Activated gamma-delta T cell treated with Interleukin-2 at 50 U/mL for 16 hours (primary cell): ENCODE data around the gene SELENBP1.
A peak's percentile ranks its signal among the peaks of the same experiment; 100 is the strongest.
"Not testable (repeated sequence)": the region's sequence is repeated elsewhere in the genome, so short reads cannot be mapped to it uniquely, and the experiment has no call there.

ENCODE experiments used
- DNase-seq: peaks from one replicate; pipeline ENCODE4 v3.0.0-alpha.2; 2020

The SELENBP1 gene

DNA sequence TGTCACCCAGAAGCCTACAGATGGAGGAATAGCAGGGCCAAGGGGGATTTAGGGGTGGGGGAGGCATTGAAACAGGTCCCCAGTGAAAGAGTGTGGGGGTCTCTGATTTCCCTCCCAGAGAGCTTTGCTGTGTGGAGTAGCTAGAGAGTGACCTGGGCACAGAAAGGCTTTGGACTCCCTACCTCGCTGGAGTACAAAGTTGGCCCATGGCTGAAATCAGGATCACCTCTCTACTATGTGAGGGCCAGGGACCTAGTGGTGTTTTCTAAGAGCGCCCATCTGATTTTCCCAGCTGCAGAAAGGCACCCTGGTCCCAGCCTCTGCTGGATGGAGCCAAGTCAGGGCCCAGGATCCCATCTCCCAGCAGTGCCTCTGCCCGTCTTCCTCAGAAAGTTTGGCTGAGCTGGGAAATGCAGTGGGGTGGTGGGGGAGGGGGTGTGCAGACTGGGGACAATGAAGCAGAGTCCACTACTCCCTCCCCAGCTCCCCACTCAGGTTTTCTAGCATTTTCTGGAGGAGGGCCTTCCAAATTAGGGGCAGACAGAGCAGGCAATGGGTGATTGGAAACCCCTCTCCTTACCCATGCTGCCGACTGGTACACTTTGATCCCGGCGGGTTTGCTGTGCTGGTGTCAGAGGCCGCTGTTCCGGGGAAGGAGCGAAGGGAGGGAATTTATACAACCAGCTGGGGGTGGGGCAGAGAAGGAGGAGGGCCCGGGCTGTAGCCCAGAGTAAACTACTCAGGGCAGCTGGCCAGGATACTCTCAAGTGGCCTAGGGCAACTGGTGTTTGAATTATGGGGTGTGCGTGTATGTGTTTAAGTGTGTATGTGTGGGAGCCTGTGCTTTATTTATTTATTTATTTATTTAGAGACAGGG, at the start of gene SELENBP1:
TSS of gene SELENBP1 (minus strand) at position 648 of the 877 bp plus-strand sequence. CDS start at position 584, 64 bp downstream.
- DNase-seq = no peak

DNA sequence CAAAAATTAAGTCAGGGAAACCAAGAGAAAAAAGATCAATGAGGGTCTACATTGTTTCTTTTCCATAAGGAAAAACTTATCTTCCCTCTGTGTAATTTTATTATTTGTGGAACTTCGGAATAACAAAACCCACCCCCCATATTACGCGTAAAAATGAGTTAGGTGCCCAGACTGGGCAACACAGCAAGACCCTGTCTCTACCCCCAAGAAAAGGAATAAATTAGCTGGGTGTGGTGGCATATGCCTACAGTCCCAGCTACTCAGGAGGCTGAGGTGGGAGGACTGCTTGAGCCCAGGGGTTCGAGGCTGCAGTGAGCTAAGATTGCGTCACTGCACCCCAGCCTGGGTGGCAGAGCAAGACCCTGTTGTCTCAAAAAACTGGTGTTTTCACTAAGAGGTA, 47.3 kb upstream of the SELENBP1 start:
- no peak for DNase-seq

DNA sequence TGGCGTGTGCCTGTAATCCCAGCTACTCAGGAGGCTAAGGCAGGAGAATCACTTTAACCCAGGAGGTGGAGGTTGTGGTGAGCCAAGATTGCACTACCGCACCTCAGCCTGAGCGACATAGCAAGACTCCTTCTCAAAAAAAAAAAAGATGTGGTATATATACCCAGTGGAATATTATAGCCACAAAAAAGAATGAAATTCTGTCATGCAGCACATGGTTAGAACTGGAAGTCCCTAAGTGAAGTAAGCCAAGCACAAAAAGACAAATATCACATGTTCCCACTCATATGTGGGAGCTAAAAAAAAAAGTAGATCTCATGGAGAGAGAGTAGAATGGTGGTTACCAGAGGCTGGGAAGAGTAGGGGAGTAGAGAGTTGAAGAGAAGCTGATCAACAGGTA, 45.6 kb upstream of the SELENBP1 start:
- DNase-seq = no peak

DNA sequence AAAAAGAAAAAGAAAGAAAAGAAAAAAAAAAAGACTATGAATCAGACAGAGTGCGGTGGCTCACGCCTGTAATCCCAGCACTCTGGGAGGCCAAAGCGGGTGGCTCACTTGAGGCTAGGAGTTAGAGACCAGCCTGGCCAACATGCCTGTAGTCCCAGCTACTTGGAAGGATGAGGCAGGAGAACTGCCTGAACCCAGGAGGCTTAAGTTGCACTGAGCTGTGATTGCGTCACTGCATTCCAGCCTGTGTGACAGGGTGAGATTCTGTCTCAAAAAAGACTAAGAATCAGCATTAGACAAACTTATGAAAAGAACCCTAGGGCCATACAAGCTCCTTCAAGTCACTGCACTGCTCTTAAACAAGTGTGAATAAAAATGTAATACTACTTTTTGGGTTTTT, 43.7 kb upstream of the SELENBP1 start:
- DNase-seq = no peak

DNA sequence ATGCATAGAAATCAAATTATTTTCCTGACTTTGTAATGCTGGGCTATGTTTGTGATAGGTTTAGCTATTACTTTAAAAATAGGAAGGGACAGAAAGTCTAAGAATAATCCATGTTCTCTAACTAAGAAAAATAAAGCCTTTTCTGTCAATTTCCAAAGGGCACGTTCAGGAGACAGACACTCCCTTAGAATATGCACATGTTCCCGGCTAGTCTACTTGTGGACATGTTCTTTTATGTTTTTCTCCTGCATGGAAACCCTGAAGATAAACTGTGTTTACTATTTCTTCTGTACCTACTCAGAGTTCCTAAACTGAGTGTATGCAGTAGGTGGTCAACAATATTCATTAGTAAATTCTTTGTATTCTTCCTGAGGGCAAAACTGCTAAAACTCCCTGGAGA, 39.4 kb upstream of the SELENBP1 start:
- DNase-seq = no peak

DNA sequence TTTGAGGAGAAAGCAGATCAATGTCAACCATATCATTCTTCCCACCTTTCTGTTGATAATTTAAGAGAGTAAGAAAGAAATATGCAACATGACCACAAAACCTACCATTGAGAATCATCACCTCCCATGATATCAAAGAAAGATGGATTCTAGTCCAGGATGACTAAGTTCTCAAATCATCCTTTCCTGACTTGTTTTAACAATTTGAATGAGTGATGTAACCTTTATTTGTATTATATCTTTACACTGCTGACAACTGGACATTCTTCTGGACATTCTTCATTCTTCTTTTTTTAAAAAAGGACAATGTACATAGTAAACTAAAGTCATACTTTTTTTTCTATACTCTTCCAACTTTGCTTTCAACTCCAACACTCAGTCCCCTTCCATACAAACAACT, 36.4 kb upstream of the SELENBP1 start:
- no peak for DNase-seq

DNA sequence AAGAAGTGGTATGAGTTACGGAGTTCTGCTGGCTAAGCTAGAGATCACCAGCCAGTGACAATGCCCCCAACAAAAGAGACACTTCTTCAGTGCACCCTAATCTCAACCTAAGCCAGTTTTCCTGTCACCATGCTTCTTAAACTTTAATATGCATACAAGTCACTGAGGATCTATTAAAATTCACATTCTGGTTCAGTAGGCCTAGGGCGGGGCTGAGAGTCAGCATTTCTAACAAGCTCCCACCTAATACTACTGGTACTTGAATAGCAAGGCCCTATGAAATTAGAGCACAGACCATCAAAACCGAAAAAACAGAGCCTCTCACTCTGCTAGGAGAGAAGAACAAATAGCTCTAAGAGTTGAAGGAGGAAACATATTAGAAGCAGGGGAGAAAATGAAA, 34.8 kb upstream of the SELENBP1 start:
- DNase-seq = no peak

DNA sequence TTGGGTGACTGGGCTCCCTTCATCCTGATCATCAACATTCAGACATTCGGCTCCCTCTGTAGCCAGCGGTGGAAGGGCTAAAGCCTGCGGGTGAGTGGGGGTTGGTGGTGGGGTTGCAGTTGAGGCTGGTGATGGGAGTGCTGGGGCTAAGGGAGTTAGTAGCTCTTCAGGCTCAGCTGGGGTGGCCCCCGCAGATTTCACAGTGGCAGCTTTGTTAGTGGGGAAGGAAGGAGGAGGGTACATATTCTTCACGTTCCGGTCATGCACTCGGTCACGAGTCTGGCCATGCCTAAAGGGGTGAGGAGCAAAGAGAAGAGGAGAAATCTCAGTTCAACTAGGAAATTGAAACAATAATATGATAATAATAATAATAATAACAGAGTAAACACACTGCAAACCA, 33.7 kb upstream of the SELENBP1 start:
- DNase-seq = no peak

DNA sequence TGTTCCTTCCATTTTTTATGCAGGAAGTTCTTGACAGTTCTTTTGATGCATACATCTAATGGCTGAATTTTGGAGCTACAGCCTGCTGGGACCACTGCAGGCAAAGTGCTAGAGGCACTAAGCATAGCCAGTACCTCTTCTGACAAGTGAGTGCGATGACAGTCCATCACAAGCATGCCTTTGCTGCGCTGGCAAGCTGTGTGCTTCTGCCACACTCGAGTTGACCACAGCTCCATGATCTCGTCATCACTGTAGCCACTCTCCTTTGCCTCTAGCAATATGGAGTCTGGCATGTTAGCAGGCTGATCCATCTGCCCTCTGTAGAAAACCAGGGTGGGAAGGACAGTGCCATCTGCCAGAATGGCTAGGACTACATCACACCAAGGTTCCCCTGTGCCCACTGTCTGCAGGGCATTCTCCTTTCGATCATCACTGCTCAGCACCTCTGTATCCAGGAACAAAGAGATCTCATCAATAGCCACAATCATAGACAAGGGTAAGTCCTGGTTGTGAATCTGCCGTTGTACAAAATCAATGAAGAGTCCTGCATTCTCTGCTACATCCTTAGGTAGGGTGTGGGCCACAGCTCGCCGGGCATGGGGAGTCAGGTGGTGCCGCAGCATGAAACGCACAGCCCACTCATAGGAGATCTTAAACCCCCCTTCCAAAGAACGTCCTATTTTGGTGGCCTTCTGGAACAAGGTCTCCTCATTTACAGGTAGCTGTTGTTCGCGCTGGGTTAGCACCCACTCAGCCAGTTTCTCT, 32.9 kb upstream of the SELENBP1 start:
- no peak for DNase-seq

DNA sequence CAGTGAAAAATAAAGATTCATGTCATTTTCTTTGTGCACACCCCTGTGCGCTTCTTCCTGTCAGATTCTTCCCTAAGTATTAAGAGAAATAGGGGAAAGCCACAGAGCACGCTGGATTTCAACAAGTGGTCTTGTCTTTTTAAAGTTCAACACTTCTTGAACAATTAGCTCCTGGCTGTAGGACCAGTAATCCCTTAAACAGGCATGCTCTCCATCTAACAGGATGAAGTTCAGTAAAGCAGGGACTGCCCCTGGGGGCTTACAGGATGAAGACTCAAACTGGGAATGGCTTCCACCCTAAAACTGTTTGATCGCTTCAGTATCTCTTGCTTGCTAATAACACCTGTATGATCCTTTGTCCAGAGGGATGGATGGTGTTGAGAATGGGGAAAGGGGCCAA, 31.1 kb upstream of the SELENBP1 start:
- no peak for DNase-seq

DNA sequence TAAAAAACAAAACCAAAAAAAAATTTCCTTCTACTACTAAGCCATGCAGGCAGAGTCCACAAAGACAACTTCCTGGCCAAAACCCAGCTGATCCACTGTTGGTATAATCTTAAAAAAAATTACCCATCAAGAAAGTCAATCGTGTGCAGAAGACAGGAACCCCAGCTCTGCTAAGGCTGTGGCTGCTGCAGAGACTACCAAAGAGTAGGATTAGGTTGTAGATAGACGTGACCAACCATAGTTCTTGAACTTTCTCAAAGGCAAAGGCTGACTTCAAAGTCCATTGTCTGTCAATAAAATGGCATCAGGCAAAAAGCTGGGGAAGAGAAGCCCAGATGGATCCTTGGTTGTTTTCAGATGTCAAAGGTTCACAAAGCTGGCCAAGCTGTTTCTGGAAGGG, 30.3 kb upstream of the SELENBP1 start:
- DNase-seq = no peak

DNA sequence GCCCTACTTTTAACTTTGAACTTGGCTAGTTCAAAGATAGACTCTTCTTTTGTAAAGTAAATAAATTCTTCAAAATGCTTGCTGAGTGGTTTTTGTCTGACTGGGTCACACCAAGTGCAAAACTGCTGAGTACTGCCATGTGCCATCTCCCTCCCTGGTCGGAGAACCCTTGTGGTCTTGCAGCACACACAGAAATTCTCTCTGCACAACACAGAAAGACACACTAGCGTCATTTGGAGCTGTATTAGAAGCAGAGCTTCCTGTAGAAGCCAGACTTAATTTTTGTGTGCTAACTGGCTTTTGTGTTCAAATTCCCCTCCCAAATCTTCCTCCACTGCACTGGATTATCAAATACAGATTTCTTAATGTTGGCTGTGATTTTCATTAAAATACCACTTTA, 29.4 kb upstream of the SELENBP1 start:
- DNase-seq = no peak

DNA sequence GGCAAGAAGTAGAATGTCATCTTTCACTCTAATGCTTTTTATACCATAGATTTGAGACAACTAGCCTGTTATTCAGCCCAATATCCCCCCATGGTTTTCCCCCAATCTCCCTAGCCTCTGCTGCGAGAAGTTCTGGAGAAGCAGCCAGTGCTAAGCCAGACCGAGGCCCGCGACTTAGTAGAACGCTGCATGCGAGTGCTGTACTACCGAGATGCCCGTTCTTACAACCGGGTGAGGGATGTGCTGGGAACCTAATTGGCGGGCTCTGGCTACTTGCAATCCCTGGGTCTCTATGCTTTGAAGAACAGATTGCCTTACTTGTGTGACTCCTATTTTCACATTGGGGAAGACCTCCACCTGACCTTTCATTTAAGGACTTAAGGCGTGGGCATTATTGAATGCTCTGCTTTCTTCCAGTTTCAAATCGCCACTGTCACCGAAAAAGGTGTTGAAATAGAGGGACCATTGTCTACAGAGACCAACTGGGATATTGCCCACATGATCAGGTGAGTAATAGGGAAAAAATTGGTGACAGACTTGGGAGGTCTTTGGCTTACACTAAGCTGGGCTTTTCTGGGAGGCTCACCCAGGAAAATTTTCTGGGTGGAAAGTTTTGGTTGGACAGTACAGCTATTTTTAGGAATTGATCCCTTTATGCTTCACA, 28.8 kb upstream of the SELENBP1 start:
- no peak for DNase-seq

DNA sequence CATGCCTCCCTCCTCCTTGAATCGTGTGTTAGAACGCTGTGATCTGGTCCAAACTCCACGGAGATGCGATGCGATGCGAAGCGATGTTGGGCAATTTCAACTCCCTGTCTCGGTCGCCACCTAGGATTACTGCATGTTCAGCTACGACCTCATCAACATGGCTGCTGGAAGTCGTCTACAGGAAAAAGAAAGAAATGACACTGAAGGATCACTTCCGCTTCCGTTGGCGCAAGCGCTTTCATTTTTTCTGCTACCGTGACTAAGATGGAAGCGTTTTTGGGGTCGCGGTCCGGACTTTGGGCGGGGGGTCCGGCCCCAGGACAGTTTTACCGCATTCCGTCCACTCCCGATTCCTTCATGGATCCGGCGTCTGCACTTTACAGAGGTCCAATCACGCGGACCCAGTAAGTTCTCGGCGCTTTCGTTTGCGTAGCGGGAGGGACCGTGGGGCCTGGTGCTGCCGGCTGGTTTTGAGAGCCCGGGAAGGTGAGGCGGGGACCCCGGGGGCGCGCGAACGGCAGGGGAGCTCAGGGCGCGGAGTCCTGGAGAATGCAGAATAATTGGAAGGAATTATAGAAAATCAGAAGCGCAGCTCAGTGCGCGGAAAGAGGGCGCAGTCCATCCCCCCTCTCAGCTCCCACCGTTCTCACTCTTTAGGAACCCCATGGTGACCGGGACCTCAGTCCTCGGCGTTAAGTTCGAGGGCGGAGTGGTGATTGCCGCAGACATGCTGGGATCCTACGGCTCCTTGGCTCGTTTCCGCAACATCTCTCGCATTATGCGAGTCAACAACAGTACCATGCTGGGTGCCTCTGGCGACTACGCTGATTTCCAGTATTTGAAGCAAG, 27.0 kb upstream of the SELENBP1 start, which contains the start of gene PSMB4:
TSS of gene PSMB4 (plus strand) at position 250 of the 848 bp plus-strand sequence. CDS start at position 265, 15 bp downstream.
- peak; percentile 78 for DNase-seq

DNA sequence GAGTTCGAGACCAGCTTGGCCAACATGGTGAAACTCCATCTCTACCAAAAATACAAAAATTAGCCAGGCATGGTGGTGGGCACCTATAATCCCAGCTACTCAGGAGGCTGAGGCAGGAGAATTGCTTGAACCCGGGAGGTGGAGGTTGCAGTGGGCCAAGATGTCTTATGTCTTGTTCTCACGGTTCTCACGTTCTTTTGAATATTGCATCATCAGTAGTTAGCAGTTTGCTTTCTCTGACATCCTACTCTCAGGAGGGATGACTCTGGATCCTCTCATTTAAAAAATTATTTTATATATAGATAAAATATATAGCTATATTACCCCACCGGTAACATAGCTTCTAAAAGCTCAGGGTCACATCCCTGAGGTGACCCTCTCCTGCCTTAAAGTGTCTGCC, 23.8 kb upstream of the SELENBP1 start:
- not testable (repeated sequence) for DNase-seq

DNA sequence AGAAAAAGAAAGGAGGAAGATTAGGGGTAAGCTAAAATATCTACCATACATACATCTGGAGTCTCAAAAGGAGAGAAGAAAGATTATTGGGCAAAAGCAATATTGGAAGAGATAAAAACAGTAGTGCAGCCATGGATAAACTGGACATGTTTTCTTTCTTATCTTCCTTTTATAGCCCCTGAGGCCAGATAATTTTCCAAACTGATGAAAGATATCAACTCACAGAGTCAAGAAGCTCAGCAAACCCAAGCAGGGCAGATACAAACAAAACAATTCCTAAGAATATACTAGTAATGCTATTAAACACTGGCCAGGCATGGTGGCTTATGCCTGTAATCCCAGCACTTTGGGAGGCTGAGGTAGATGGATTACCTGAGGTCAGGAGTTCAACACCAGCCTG, 21.1 kb upstream of the SELENBP1 start:
- DNase-seq = no peak

DNA sequence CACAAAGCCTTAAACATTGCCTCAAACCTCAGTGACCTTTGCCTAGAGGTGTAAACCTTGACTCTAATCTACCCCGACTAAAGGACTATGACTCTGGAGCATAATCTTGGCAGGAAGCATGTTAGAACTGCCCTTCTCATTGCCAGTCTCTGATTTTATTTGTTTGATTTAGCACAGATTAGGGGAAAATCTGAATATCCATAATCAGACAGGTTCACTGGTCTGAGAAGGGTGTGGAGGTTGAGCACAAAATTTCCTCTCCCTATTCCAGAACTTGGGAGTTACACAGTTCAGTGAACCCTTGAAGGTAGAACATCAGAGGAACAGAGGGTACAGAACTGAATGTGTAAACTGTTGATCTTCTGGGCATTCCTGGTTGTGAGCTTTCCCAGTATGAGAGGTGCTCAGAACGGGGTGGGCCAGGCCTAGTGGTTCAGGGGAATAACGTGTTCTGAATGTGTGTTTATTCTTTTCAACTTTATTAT, 18.6 kb upstream of the SELENBP1 start:
- no peak for DNase-seq

DNA sequence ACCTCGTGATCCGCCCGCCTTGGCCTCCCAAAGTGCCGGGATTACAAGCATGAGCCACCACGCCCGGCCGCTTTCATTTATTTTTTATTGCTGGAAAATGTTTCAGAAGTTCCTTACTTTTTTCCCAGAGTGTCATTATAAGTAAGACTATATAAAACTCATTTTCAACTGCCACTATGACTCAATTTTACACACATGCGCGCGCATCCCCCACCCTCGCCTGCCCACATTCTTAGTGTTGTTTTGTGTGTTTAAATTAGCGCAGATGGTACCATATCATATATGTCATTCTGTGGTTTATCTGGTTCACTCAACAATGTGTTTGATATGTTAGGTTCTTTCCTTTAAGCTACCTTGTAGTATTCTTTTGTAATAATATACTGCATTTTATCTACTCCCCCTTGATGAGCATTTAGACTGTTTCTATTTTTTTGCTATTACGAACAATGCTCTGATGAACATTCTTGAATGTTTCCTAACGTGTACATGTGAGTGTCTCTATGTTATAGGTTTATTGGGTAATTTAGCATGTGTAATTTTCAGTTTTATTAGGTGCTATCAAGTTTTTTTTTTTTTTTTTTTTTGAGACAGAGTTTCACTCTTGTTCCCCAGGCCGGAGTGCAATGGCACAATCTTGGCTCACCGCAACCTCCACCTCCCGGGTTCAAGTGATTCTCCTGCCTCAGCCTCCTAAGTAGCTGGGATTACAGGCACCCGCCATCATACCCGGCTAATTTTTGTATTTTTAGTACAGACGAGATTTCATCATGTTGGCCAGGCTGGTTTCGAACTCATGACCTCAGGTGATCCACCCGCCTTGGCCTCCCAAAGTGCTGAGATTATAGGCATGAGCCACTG, 17.9 kb upstream of the SELENBP1 start:
- not testable (repeated sequence) for DNase-seq

DNA sequence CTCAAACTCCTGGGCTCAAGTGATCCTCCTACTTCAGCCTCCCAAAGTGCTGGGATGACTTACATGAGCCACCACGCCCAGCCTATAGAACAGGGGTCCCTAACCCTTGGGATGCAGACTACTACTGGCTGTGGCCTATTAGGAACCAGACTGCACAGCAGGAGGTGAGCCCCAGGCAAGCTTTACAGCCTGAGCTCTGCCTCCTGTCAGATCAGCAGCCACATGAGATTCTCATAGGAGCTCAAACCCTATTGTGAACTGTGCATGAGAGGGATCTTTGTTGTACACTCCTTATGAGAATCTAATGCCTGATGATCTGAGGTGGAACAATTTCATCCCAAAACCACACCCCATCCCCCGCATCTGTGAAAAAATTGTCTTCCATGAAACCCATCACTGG, 13.5 kb upstream of the SELENBP1 start:
- DNase-seq = no peak

DNA sequence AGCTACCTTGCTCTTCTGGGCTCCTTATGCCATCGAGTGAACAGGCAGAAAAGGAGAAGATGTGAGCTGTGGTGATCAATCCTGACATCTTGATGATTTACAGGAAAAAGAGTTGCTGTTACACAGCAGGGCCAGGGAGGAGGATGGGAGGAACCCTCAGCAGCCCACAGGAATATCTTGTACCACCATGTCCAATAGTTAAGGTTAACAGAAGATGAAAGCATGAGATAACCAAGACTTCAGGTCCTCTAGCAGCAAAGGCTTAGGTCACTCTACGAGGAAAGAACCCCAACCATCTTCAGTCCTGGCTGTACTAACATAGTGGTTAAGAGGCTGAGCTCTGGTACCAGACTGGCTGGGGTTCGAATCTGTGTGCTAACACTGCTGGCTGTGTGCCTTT, 12.1 kb upstream of the SELENBP1 start:
- no peak for DNase-seq

DNA sequence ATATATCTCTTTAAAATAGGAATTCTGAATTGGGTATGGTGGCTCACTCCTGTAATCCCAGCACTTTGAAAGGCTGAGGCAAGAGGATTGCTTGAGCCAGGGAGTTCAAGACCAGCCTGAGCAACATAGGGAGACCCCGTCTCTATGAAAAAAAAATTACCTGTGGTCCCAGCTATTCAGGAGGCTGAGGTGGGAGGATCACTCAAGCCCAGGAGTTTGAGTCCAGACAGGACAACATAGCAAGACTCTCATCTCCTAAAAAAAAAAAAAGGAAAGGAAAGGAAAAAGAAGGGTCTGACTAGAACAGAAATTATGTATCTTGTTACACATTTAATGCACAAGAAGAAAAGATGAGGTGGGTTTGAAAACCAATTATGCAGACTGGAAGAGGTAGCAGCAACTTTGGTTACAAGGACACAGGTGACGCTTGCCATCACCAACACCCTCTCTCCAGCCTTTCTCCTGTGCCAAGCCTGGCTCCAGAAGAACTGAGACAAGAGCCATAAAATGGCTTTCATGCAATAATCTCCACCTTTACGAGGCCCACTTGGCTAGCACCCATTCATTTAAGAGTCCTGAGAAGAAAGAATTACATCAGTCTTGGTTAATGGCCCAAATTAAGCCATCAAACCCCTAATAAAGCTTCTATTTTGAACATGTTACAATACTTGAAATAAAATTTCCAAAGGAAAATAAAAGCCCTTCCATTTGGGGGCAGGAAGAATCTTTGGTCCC, 4.8 kb upstream of the SELENBP1 start:
- no peak for DNase-seq
